Fibroblast of pulmonary artery (primary cell): ENCODE data around the gene EML6.
A peak's percentile ranks its signal among the peaks of the same experiment; 100 is the strongest.

Source experiments
- DNase-seq: peaks from one replicate; pipeline ENCODE4 v3.0.0-alpha.2; 2010; ENCODE audit warnings: low read depth
- H3K4me3 ChIP-seq: replicated peaks from 2 replicates; pipeline ENCODE4 v1.5.1; 2011; ENCODE audit warnings: low read depth, mild to moderate bottlenecking, control low read depth, low read length, moderate library complexity
- CTCF ChIP-seq: IDR thresholded peaks from 2 replicates; pipeline ENCODE4 v1.5.1; 2011; ENCODE audit warnings: mild to moderate bottlenecking, control low read depth, low read length, inconsistent platforms; ENCODE audit errors: missing control alignments

EML6 gene

GRCh38 chr2:55009277-55010060 is 286.0 kb downstream of the EML6 start:
- TF ChIP-seq CTCF: no peak
- H3K4me3 ChIP-seq: peak overlapping the region; percentile 20

GRCh38 chr2:55010149-55010591 is 286.7 kb downstream of the EML6 start:
- DNase-seq: peak; percentile 49
- no peak for TF ChIP-seq CTCF
- H3K4me3 ChIP-seq: peak overlapping the region; percentile 20

More at GRCh38 chr2:55009277-55010060, 286.0 kb downstream of the EML6 start:
- no peak for DNase-seq

- no peak overlapping the region for H3K4me3 ChIP-seq
Measured at GRCh38 chr2:55010915-55011314, 287.5 kb downstream of the EML6 start.

GRCh38 chr2:55011831-55012671 is 288.6 kb downstream of the EML6 start:
- no peak for TF ChIP-seq CTCF
- H3K4me3 ChIP-seq: no peak overlapping the region
- DNase-seq: no peak

More at GRCh38 chr2:55010915-55011314, 287.5 kb downstream of the EML6 start:
- DNase-seq: peak; percentile 42
- no peak for TF ChIP-seq CTCF

GRCh38 chr2:55012672-55013484 is 289.4 kb downstream of the EML6 start:
- no peak for TF ChIP-seq CTCF
- H3K4me3 ChIP-seq: no peak overlapping the region
- DNase-seq: no peak

GRCh38 chr2:55013936-55014335 is 290.5 kb downstream of the EML6 start:
- no peak for TF ChIP-seq CTCF

More at GRCh38 chr2:55013936-55014335, 290.5 kb downstream of the EML6 start:
- no peak for DNase-seq
- H3K4me3 ChIP-seq: no peak overlapping the region
